Vagina (tissue), 2 donors: ENCODE results near the gene MYRIP.

Source experiments
- POLR2A ChIP-seq, 2 donors: fragments of 450-650 bp; IDR thresholded peaks; one replicate each; pipeline ENCODE4 v1.6.1; 2017; ENCODE audit warnings: antibody characterized with exemption in 2 of 2, mild to moderate bottlenecking in 2 of 2, moderate library complexity in 2 of 2
- POLR2AphosphoS5 ChIP-seq, 2 donors: sonication (generic); formaldehyde crosslinking; IDR thresholded peaks; one replicate each; pipeline ENCODE4 v1.9.0; 2017; ENCODE audit warnings: antibody characterized with exemption in 2 of 2, mild to moderate bottlenecking in 2 of 2, low read depth in 1 of 2; ENCODE audit not compliant: insufficient read depth in 1 of 2
- TF ChIP-seq, protein P1 (sequence below), 3 experiments: fragments of 450-650 bp in 2 of 3; fragments of 200-600 bp in 1 of 3; sonication (generic) in 1 of 3; IDR thresholded peaks; one replicate each; pipeline ENCODE4 v1.5.1; 2017 to 2019; ENCODE audit warnings: antibody characterized with exemption in 3 of 3, mild to moderate bottlenecking in 2 of 3, moderate library complexity in 2 of 3

DNA sequence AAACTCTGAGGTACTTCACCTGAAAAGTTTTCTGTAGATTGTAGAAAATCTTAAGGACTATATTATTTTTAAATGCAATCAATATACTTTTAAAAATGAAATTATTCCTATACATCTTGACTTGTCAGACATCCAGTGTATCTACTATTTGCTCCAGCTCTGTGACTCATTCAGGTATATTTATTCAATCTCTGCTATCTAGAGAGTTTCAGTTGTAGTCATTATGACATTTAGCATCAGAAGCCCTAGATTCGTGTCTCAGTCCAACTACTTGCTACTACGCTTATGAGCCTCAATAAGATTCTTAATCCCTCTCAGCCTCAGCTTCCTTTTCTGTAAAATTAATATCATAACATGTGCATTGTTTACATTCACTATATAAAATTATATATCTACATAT is 477.8 kb downstream of the MYRIP start:
- TF ChIP-seq, protein P1, sequence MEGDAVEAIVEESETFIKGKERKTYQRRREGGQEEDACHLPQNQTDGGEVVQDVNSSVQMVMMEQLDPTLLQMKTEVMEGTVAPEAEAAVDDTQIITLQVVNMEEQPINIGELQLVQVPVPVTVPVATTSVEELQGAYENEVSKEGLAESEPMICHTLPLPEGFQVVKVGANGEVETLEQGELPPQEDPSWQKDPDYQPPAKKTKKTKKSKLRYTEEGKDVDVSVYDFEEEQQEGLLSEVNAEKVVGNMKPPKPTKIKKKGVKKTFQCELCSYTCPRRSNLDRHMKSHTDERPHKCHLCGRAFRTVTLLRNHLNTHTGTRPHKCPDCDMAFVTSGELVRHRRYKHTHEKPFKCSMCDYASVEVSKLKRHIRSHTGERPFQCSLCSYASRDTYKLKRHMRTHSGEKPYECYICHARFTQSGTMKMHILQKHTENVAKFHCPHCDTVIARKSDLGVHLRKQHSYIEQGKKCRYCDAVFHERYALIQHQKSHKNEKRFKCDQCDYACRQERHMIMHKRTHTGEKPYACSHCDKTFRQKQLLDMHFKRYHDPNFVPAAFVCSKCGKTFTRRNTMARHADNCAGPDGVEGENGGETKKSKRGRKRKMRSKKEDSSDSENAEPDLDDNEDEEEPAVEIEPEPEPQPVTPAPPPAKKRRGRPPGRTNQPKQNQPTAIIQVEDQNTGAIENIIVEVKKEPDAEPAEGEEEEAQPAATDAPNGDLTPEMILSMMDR (IDR thresholded peaks at IDR 0.05) = no peak
- TF ChIP-seq POLR2A (IDR thresholded peaks at IDR 0.05) = no peak
- TF ChIP-seq POLR2AphosphoS5 (IDR thresholded peaks at IDR 0.05; ENCODE audit: insufficient read depth in 1 of 2, low read depth in 1 of 2) = no peak
